GM12878 (cell line): ENCODE results near the gene GTF3C1. TPM values are rescaled to one million over a fixed set of nuclear protein-coding genes. Genes with fewer than 3 reads are reported as not detected.

ENCODE experiments used
- ATAC-seq: fragments of 200-7000 bp; cut with Tn5 transposase; 3 replicates; pipeline ENCODE4 v1.9.1; 2020; ENCODE audit warnings: mild to moderate bottlenecking, moderate library complexity
- BruUV-seq: library from RNA; stranded (reverse); fragments of 400-500 nt; replicated peaks from 2 replicates; lab custom pipeline; 2021; lab: Mats Ljungman, UMichigan
- CTCF ChIA-PET: fragments of 300-600 bp; sonication (Branson Sonifier 250); formaldehyde crosslinking; extraction: SDS; loops from one replicate; lab custom pipeline; 2021; ENCODE audit warnings: inconsistent platforms; lab: Yijun Ruan, JAX
- POLR2A ChIA-PET: fragments of 350-600 bp; formaldehyde crosslinking; extraction: SDS; loops from one replicate; lab custom pipeline; 2021; ENCODE audit warnings: inconsistent platforms; lab: Charles Lee
- RAD21 ChIA-PET: fragments of 300-600 bp; sonication (Branson Sonifier 250); formaldehyde crosslinking; loops from one replicate; lab custom pipeline; 2023; ENCODE audit warnings: antibody characterized with exemption; ENCODE audit not compliant: unreplicated experiment; lab: Charles Lee
- SMC1A ChIA-PET: fragments of 300-600 bp; sonication (Branson Sonifier 250); formaldehyde crosslinking; loops from one replicate; lab custom pipeline; 2023; ENCODE audit not compliant: unreplicated experiment, uncharacterized antibody; lab: Charles Lee
- DNase-seq: peaks from one replicate; pipeline ENCODE4 v3.0.0-alpha.2; 2011; ENCODE audit warnings: low read depth, low spot score
- FAIRE-seq: peaks from 3 replicates; lab custom pipeline; 2011; peaks lifted over from hg19 to GRCh38; lab: Jason Lieb, UNC
- H2AFZ ChIP-seq: 2 replicates; pipeline ENCODE4 v1.6.0; 2011; ENCODE audit warnings: low read depth, low read length, control low read depth; ENCODE audit not compliant: control insufficient read depth
- H3K27ac ChIP-seq: 2 replicates; pipeline ENCODE4 v1.5.1; 2011; ENCODE audit warnings: control low read depth; ENCODE audit not compliant: control insufficient read depth, insufficient read depth
- H3K27me3 ChIP-seq, 2 experiments: replicated peaks in 1 of 2; 2 replicates each; pipeline versions ENCODE4 v1.6.0 to v1.6.1; 2011; ENCODE audit warnings: low read length in 1 of 2; ENCODE audit not compliant: control insufficient read depth in 2 of 2, insufficient read depth in 2 of 2
- H3K36me3 ChIP-seq, 2 experiments: 2 replicates each; pipeline ENCODE4 v1.5.1; 2011; ENCODE audit warnings: low read length in 1 of 2; ENCODE audit not compliant: control insufficient read depth in 2 of 2, insufficient read depth in 2 of 2
- H3K4me1 ChIP-seq: 2 replicates; pipeline ENCODE4 v1.6.1; 2011; ENCODE audit warnings: mild to moderate bottlenecking, low read length, moderate library complexity, mixed read lengths; ENCODE audit not compliant: control insufficient read depth, insufficient read depth
- H3K4me2 ChIP-seq: 2 replicates; pipeline ENCODE4 v1.6.0; 2011; ENCODE audit warnings: control low read depth; ENCODE audit not compliant: control insufficient read depth, insufficient read depth
- H3K4me3 ChIP-seq: fragments of 200-600 bp; sonication (generic); 2 replicates; pipeline ENCODE4 v1.5.1; 2016
- H3K79me2 ChIP-seq: 2 replicates; pipeline ENCODE4 v1.6.0; 2011; ENCODE audit warnings: low read length; ENCODE audit not compliant: control insufficient read depth, insufficient read depth
- H3K9ac ChIP-seq: 2 replicates; pipeline ENCODE4 v1.8.0; 2011; ENCODE audit warnings: low read length, control low read depth, mixed read lengths; ENCODE audit not compliant: control insufficient read depth, insufficient read depth
- H3K9me3 ChIP-seq: replicated peaks from 3 replicates; pipeline ENCODE4 v1.5.1; 2011; ENCODE audit warnings: mild to moderate bottlenecking, low read length; ENCODE audit not compliant: control insufficient read depth, insufficient read depth
- H4K20me1 ChIP-seq: 2 replicates; pipeline ENCODE4 v1.6.0; 2011; ENCODE audit not compliant: control insufficient read depth, insufficient read depth
- GABPA ChIP-seq: IDR thresholded peaks from 2 replicates; pipeline ENCODE4 v1.6.1; 2014; ENCODE audit warnings: antibody characterized with exemption, low read depth, mild to moderate bottlenecking, inconsistent platforms
- GATAD2B ChIP-seq: fragments of 450-650 bp; conservative IDR thresholded peaks from 2 replicates; pipeline ENCODE4 v1.6.1; 2017; ENCODE audit warnings: low read depth, mild to moderate bottlenecking, moderate library complexity
- HCFC1 ChIP-seq: fragments of 150-350 bp; IDR thresholded peaks from 2 replicates; pipeline ENCODE4 v1.6.1; 2014; ENCODE audit warnings: low read length
- MAX ChIP-seq: IDR thresholded peaks from 2 replicates; pipeline ENCODE4 v1.6.1; 2012; ENCODE audit warnings: low read depth, low read length, improper control_type of control experiment
- NR2F1 ChIP-seq: fragments of 450-650 bp; conservative IDR thresholded peaks from 2 replicates; pipeline ENCODE4 v1.6.1; 2017; ENCODE audit warnings: mild to moderate bottlenecking
- POLR2A ChIP-seq: IDR thresholded peaks from 2 replicates; pipeline ENCODE4 v1.6.1; 2011; ENCODE audit warnings: low read depth, mild to moderate bottlenecking, low read length
- POLR2AphosphoS2 ChIP-seq: IDR thresholded peaks from 2 replicates; pipeline ENCODE4 v1.6.1; 2011; ENCODE audit warnings: low read depth, mild to moderate bottlenecking, low read length, improper control_type of control experiment, moderate library complexity
- POLR2AphosphoS5 ChIP-seq: IDR thresholded peaks from 2 replicates; pipeline ENCODE4 v1.6.1; 2011; ENCODE audit warnings: mild to moderate bottlenecking, low read length, inconsistent platforms
- RBBP5 ChIP-seq: fragments of 200-600 bp; sonication (generic); conservative IDR thresholded peaks from 2 replicates; pipeline ENCODE4 v1.6.1; 2016
- WGBS: methylation state at CpG from one replicate; pipeline ENCODE4 v1.1.6; 2016; ENCODE audit warnings: low lambda C conversion rate; ENCODE audit not compliant: insufficient replicate concordance, insufficient coverage; ENCODE audit errors: missing lambda C conversion rate; 5-methylcytosine and 5-hydroxymethylcytosine counted together
- in situ Hi-C: fragments of 300-500 bp; cut with MboI; formaldehyde crosslinking; loops from 9 replicates; pipeline ENCODE4 v1.14.3; 2018; ENCODE audit warnings: mixed read lengths
- intact Hi-C: fragments of 100-400 bp; cut with micrococcal nuclease; formaldehyde crosslinking; loops from one replicate; pipeline ENCODE4 v1.14.2; 2022; ENCODE audit not compliant: unreplicated experiment
- polyA plus RNA-seq, 11 experiments: library from polyadenylated mRNA; depleted of rRNA in 4 of 11; unstranded in 6 of 11; stranded (reverse) in 5 of 11; fragments of >200 nt; fragmentation: Nextera tagmentation in 4 of 11; fragmentation: Illumina TruSeq in 1 of 11; extraction: Ambion mirVana in 4 of 11; extraction: Trizol in 1 of 11; gene quantifications; 1 replicate in 1 of 11; 2 replicates in 10 of 11; pipeline versions ENCODE4 v1.2.1 to v1.2.3, GENCODE V29; 2011 to 2016; ENCODE audit warnings: inconsistent platforms in 2 of 11, missing spikeins in 2 of 11, low read depth in 1 of 11
- total RNA-seq, 4 experiments: library from RNA; depleted of rRNA in 3 of 4; stranded (reverse); fragments of >200 nt in 3 of 4; fragmentation: Illumina TruSeq in 1 of 4; extraction: Trizol in 1 of 4; gene quantifications; 2 replicates each; pipeline versions ENCODE4 v1.2.1 to v1.2.3, GENCODE V29; 2013 to 2021
- TF ChIP-seq, protein P1 (sequence below): fragments of 150-350 bp; IDR thresholded peaks from 2 replicates; pipeline ENCODE4 v1.6.1; 2016; ENCODE audit warnings: low read depth, low read length
- TF ChIP-seq, protein P2 (sequence below): IDR thresholded peaks from 2 replicates; pipeline ENCODE4 v1.6.1; 2011; ENCODE audit warnings: low read depth, low read length, improper control_type of control experiment, borderline replicate concordance
- TF ChIP-seq, protein P3 (sequence below): fragments of 450-650 bp; IDR thresholded peaks from 2 replicates; pipeline ENCODE4 v1.6.1; 2016; ENCODE audit warnings: mild to moderate bottlenecking

The GTF3C1 gene
- total and polyA plus RNA-seq, 10 of the 15 experiments (the other 5 are each of a cell fraction or from before 2014, with no cell fraction given) = 0.98 to 60.9 (median 34.3) TPM

- Histone ChIP-seq H3K9me3 (no peaks in the 10 kb centered on the region; the same call in 2 of the 3 replicates), H3K79me2 (no peaks in the 10 kb centered on the region), H3K4me2 (no peak overlapping the region), H4K20me1 (no peaks in the 10 kb centered on the region), H3K9ac (no peak overlapping the region), H3K36me3 (peaks cover 74 to 75% of the 10 kb centered on the region in 2 experiments), H2AFZ (no peak overlapping the region), H3K4me1 (peaks cover 32% of the 10 kb centered on the region), H3K27ac (no peak overlapping the region), H3K27me3 (no peaks in the 10 kb centered on the region), H3K4me3 (no peak overlapping the region)
- in situ Hi-C loops (no loop called here), intact Hi-C loops (no loop called here)
- ChIA-PET CTCF (interaction anchor here (0.7 kb wide), 1 partner anchor 17 kb away, joined by 3 read pairs; no protein-coding TSS in a partner anchor), SMC1A (interaction anchor here (2.5 kb wide), 1 partner anchor 11 kb away, joined by 11 read pairs; no protein-coding TSS in a partner anchor), POLR2A (interaction anchor here (1.1 to 1.2 kb wide), 3 partner anchors 9 to 46 kb away, joined by 3 to 4 read pairs (median 3); no protein-coding TSS in a partner anchor), RAD21 (no interaction called here)
- TF ChIP-seq GABPA (no peak), POLR2AphosphoS5 (peak; percentile 24; the same call in 1 of the 2 replicates), GATAD2B (no peak), HCFC1 (no peak), POLR2A (peak; percentile 17; the same call in 1 of the 2 replicates), POLR2AphosphoS2 (no peak), NR2F1 (no peak), MAX (no peak), RBBP5 (no peak)
- TF ChIP-seq, protein P1, sequence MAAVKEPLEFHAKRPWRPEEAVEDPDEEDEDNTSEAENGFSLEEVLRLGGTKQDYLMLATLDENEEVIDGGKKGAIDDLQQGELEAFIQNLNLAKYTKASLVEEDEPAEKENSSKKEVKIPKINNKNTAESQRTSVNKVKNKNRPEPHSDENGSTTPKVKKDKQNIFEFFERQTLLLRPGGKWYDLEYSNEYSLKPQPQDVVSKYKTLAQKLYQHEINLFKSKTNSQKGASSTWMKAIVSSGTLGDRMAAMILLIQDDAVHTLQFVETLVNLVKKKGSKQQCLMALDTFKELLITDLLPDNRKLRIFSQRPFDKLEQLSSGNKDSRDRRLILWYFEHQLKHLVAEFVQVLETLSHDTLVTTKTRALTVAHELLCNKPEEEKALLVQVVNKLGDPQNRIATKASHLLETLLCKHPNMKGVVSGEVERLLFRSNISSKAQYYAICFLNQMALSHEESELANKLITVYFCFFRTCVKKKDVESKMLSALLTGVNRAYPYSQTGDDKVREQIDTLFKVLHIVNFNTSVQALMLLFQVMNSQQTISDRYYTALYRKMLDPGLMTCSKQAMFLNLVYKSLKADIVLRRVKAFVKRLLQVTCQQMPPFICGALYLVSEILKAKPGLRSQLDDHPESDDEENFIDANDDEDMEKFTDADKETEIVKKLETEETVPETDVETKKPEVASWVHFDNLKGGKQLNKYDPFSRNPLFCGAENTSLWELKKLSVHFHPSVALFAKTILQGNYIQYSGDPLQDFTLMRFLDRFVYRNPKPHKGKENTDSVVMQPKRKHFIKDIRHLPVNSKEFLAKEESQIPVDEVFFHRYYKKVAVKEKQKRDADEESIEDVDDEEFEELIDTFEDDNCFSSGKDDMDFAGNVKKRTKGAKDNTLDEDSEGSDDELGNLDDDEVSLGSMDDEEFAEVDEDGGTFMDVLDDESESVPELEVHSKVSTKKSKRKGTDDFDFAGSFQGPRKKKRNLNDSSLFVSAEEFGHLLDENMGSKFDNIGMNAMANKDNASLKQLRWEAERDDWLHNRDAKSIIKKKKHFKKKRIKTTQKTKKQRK = no peak
- TF ChIP-seq, protein P2, sequence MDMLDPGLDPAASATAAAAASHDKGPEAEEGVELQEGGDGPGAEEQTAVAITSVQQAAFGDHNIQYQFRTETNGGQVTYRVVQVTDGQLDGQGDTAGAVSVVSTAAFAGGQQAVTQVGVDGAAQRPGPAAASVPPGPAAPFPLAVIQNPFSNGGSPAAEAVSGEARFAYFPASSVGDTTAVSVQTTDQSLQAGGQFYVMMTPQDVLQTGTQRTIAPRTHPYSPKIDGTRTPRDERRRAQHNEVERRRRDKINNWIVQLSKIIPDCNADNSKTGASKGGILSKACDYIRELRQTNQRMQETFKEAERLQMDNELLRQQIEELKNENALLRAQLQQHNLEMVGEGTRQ = no peak
- TF ChIP-seq, protein P3, sequence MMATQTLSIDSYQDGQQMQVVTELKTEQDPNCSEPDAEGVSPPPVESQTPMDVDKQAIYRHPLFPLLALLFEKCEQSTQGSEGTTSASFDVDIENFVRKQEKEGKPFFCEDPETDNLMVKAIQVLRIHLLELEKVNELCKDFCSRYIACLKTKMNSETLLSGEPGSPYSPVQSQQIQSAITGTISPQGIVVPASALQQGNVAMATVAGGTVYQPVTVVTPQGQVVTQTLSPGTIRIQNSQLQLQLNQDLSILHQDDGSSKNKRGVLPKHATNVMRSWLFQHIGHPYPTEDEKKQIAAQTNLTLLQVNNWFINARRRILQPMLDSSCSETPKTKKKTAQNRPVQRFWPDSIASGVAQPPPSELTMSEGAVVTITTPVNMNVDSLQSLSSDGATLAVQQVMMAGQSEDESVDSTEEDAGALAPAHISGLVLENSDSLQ = no peak
- no peak for ATAC-seq
- FAIRE-seq = no peak
- WGBS = 97% methylated on average over 5 of the region's 5 CpGs
- no TSS peak for BruUV-seq
- no peak for DNase-seq
Observed at GRCh38 chr16:27444470-27444869, 105.2 kb downstream of the GTF3C1 start.
